CD14-positive monocyte (primary cell): ENCODE measurements around the gene PAWR. TPM values are rescaled to one million over a fixed set of nuclear protein-coding genes. Genes with fewer than 3 reads are reported as not detected.

Experiments used
- DNase-seq, 3 donors: peaks; one replicate each; pipeline ENCODE4 v3.0.0-alpha.2; 2011 to 2022
- H2AFZ ChIP-seq: 2 replicates; pipeline ENCODE4 v1.6.0; 2012; ENCODE audit warnings: mild to moderate bottlenecking, low read depth, low read length, inconsistent platforms; ENCODE audit not compliant: insufficient read depth, poor library complexity, severe bottlenecking
- H3K27ac ChIP-seq, 2 donors: 1 replicate in 1 of 2; 2 replicates in 1 of 2; pipeline ENCODE4 v1.5.1; 2012 to 2013; ENCODE audit warnings: low read length in 2 of 2, control low read depth in 1 of 2, inconsistent platforms in 1 of 2, low read depth in 1 of 2, mild to moderate bottlenecking in 1 of 2
- H3K27me3 ChIP-seq, 2 donors: one replicate each; pipeline versions ENCODE4 v1.6.0 to v1.6.1; 2011 to 2013; ENCODE audit warnings: low read length in 2 of 2; ENCODE audit not compliant: control insufficient read depth in 2 of 2, insufficient read depth in 2 of 2
- H3K36me3 ChIP-seq, 2 donors: replicated peaks in 1 of 2; 1 replicate in 1 of 2; 2 replicates in 1 of 2; pipeline versions ENCODE4 v1.5.1 to v1.6.1; 2012 to 2013; ENCODE audit warnings: low read length in 2 of 2, control low read depth in 1 of 2, inconsistent platforms in 1 of 2, mild to moderate bottlenecking in 1 of 2; ENCODE audit not compliant: insufficient read depth in 2 of 2, control insufficient read depth in 1 of 2
- H3K4me1 ChIP-seq, 2 donors: 1 replicate in 1 of 2; 2 replicates in 1 of 2; pipeline versions ENCODE4 v1.5.1 to v1.6.1; 2012 to 2013; ENCODE audit warnings: low read length in 2 of 2, control low read depth in 1 of 2, inconsistent platforms in 1 of 2, mild to moderate bottlenecking in 1 of 2, moderate library complexity in 1 of 2; ENCODE audit not compliant: insufficient read depth in 2 of 2, control insufficient read depth in 1 of 2
- H3K4me2 ChIP-seq: replicated peaks from 2 replicates; pipeline ENCODE3; 2012; ENCODE audit warnings: low read length, moderate library complexity, mild to moderate bottlenecking; ENCODE audit not compliant: poor library complexity, severe bottlenecking; ENCODE audit errors: extremely low read depth
- H3K4me3 ChIP-seq, 3 experiments: fragments of 200-600 bp in 1 of 3; sonication (generic) in 1 of 3; replicated peaks in 1 of 3; 1 replicate in 2 of 3; 2 replicates in 1 of 3; pipeline ENCODE4 v1.5.1; 2011 to 2013; ENCODE audit warnings: low read length in 3 of 3, mild to moderate bottlenecking in 3 of 3, control low read depth in 2 of 3, low read depth in 2 of 3, inconsistent platforms in 1 of 3, moderate library complexity in 1 of 3
- H3K79me2 ChIP-seq: 2 replicates; pipeline ENCODE4 v1.6.0; 2012; ENCODE audit warnings: mild to moderate bottlenecking, control low read depth, inconsistent platforms, low read length, moderate library complexity; ENCODE audit not compliant: insufficient read depth
- H3K9ac ChIP-seq: 2 replicates; pipeline ENCODE4 v1.6.0; 2017; ENCODE audit warnings: low read length, mild to moderate bottlenecking; ENCODE audit not compliant: insufficient read depth, poor library complexity, severe bottlenecking
- H3K9me3 ChIP-seq, 2 donors: replicated peaks in 1 of 2; 1 replicate in 1 of 2; 2 replicates in 1 of 2; pipeline versions ENCODE4 v1.5.1 to v1.6.1; 2012 to 2013; ENCODE audit warnings: low read length in 2 of 2, control low read depth in 1 of 2; ENCODE audit not compliant: control insufficient read depth in 1 of 2, insufficient read depth in 1 of 2
- H4K20me1 ChIP-seq: 2 replicates; pipeline ENCODE4 v1.6.0; 2012; ENCODE audit warnings: mild to moderate bottlenecking, low read length, control low read depth, moderate library complexity; ENCODE audit not compliant: insufficient read depth
- H3K27ac Mint-ChIP-seq, 7 donors: one replicate each; pipeline ENCODE4 v1.8.0; 2020; ENCODE audit warnings: mild to moderate bottlenecking in 7 of 7, mixed read lengths in 7 of 7, moderate library complexity in 6 of 7, inconsistent platforms in 2 of 7
- H3K27me3 Mint-ChIP-seq, 3 donors: one replicate each; pipeline ENCODE4 v1.8.0; 2021 to 2022; ENCODE audit warnings: low read depth in 3 of 3, mild to moderate bottlenecking in 3 of 3, mixed read lengths in 3 of 3, moderate library complexity in 3 of 3, inconsistent platforms in 1 of 3
- H3K36me3 Mint-ChIP-seq, 2 donors: one replicate each; pipeline ENCODE4 v1.8.0; 2020; ENCODE audit warnings: mixed read lengths in 2 of 2, inconsistent platforms in 1 of 2, mild to moderate bottlenecking in 1 of 2
- H3K4me1 Mint-ChIP-seq: one replicate; pipeline ENCODE4 v1.8.0; 2020; ENCODE audit warnings: mild to moderate bottlenecking, mixed read lengths
- H3K4me3 Mint-ChIP-seq, 2 donors: one replicate each; pipeline ENCODE4 v1.8.0; 2020; ENCODE audit warnings: mild to moderate bottlenecking in 2 of 2, mixed read lengths in 2 of 2, moderate library complexity in 1 of 2
- H3K9me3 Mint-ChIP-seq, 7 donors: one replicate each; pipeline ENCODE4 v1.8.0; 2020 to 2022; ENCODE audit warnings: mixed read lengths in 7 of 7, mild to moderate bottlenecking in 6 of 7, moderate library complexity in 6 of 7, inconsistent platforms in 2 of 7
- CTCF ChIP-seq: fragments of 200-600 bp; IDR thresholded peaks from one replicate; pipeline ENCODE4 v1.8.0; 2022; ENCODE audit warnings: antibody characterized with exemption, mild to moderate bottlenecking
- WGBS: methylation state at CpG from one replicate; pipeline ENCODE4 v1.1.5; 2013; ENCODE audit warnings: missing lambda C conversion rate; ENCODE audit not compliant: insufficient coverage; 5-methylcytosine and 5-hydroxymethylcytosine counted together
- intact Hi-C, 2 donors: fragments of 100-400 bp; cut with micrococcal nuclease; formaldehyde crosslinking; loops; one replicate each; pipeline versions ENCODE4 v1.15.0 to v1.15.1; 2023
- polyA plus RNA-seq, 3 donors: library from polyadenylated mRNA; depleted of rRNA in 1 of 3; unstranded in 2 of 3; stranded (reverse) in 1 of 3; fragments of 300-500 nt in 2 of 3; fragments of >200 nt in 1 of 3; fragmentation: Illumina TruSeq in 2 of 3; gene quantifications; 1 replicate in 2 of 3; 2 replicates in 1 of 3; pipeline ENCODE4 v1.2.3, GENCODE V29; 2012 to 2021

Gene PAWR
- polyA plus RNA-seq, 3 donors: 0.03 TPM; not detected in 1

DNA sequence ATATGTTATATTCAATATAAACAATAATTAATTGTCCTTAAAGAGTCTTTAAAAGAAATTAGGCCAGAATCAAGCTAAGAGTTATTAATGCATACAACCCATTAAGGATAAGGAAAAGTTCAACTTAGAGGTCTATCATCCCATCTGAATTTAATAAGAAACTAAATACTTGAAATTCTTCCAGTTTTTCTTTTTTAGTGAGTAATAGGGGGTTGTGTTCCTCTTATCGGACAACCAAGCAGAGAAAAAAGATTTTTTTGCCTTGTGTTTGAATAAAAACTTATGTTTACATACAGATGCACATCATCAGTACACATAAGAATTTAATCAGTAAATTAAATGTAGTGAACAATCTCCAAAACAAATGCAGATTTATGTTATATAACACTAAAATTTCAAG is 32.5 kb downstream of the PAWR start:
- H3K9ac ChIP-seq: no peak overlapping the region
- no peak overlapping the region for H2AFZ ChIP-seq
- no peaks in the 10 kb centered on the region for H3K27me3 ChIP-seq
- DNase-seq: no peak
- H3K36me3 ChIP-seq: no peaks in the 10 kb centered on the region
- no peak overlapping the region for H3K27ac ChIP-seq
- H3K4me1 ChIP-seq: no peaks in the 10 kb centered on the region
- Mint-ChIP-seq H3K4me3 (no peak overlapping the region), H3K27me3 (no peaks in the 10 kb centered on the region), H3K9me3 (peaks cover 0 to 19% (median 9%) of the 10 kb centered on the region in 7 donors), H3K27ac (no peak overlapping the region), H3K4me1 (no peaks in the 10 kb centered on the region), H3K36me3 (no peaks in the 10 kb centered on the region)
- no peaks in the 10 kb centered on the region for H3K9me3 ChIP-seq
- H3K4me3 ChIP-seq: no peak overlapping the region
- WGBS: no CpG with 5 or more reads among the region's 1 CpG
- no peaks in the 10 kb centered on the region for H4K20me1 ChIP-seq
- no peak overlapping the region for H3K4me2 ChIP-seq
- intact Hi-C loops: no loop called here
- no peak for TF ChIP-seq CTCF
- H3K79me2 ChIP-seq: no peaks in the 10 kb centered on the region

GRCh38 chr12:79657136-79657535 is 33.6 kb downstream of the PAWR start:
- no peaks in the 10 kb centered on the region for H4K20me1 ChIP-seq
- Mint-ChIP-seq H3K27me3 (no peaks in the 10 kb centered on the region), H3K36me3 (no peaks in the 10 kb centered on the region), H3K27ac (no peak overlapping the region), H3K4me1 (no peaks in the 10 kb centered on the region), H3K4me3 (no peak overlapping the region), H3K9me3 (peaks cover 0 to 21% (median 9%) of the 10 kb centered on the region in 7 donors)
- intact Hi-C loops: no loop called here
- no peak overlapping the region for H3K4me2 ChIP-seq
- no CpG with 5 or more reads among the region's 7 CpGs for WGBS
- no peak overlapping the region for H3K27ac ChIP-seq
- H3K79me2 ChIP-seq: no peaks in the 10 kb centered on the region
- H2AFZ ChIP-seq: no peak overlapping the region
- DNase-seq: no peak
- no peak overlapping the region for H3K4me3 ChIP-seq
- TF ChIP-seq CTCF: no peak
- no peaks in the 10 kb centered on the region for H3K4me1 ChIP-seq
- H3K36me3 ChIP-seq: no peaks in the 10 kb centered on the region
- H3K9me3 ChIP-seq: no peaks in the 10 kb centered on the region
- no peaks in the 10 kb centered on the region for H3K27me3 ChIP-seq
- no peak overlapping the region for H3K9ac ChIP-seq
